ENCODE measurements around the gene SLC38A9. TPM values are rescaled to one million over a fixed set of nuclear protein-coding genes. Genes with fewer than 3 reads are reported as not detected.

Gene SLC38A9
- total and polyA plus RNA-seq, 9 of the 15 experiments (the other 6 are each of a cell fraction or from before 2014, with no cell fraction given) = 14.0 to 34.5 (median 20.7) TPM

GRCh38 chr5:55621229-55621628 lies 90.9 kb downstream of the SLC38A9 start:
- intact Hi-C loops (cut with micrococcal nuclease) (no loop called here), in situ Hi-C loops (cut with MboI) (no loop called here)
- Histone ChIP-seq H3K4me2 (ENCODE audit: insufficient read depth, low read length) (no peak overlapping the region), H3K4me1 (replicated peaks in 1 of 2; ENCODE audit: control insufficient read depth in 2 of 2, insufficient read depth in 2 of 2, low read length in 2 of 2) (no peaks in the 10 kb centered on the region), H2AFZ (ENCODE audit: low read depth, low read length) (no peak overlapping the region), H3K79me2 (ENCODE audit: control insufficient read depth, insufficient read depth, low read length) (no peaks in the 10 kb centered on the region), H3K9me3 (replicated peaks; ENCODE audit: control insufficient read depth, insufficient read depth, low read depth, low read length) (no peaks in the 10 kb centered on the region), H3K27ac (ENCODE audit: extremely low read depth, low read depth, low read length) (no peak overlapping the region), H3K27me3 (ENCODE audit: control insufficient read depth in 2 of 2, insufficient read depth in 2 of 2, low read length in 2 of 2) (no peaks in the 10 kb centered on the region), H3K36me3 (ENCODE audit: control insufficient read depth, insufficient read depth, low read length) (no peaks in the 10 kb centered on the region), H3K9me1 (ENCODE audit: control insufficient read depth, insufficient read depth, low read length) (no peaks in the 10 kb centered on the region), H3K9ac (ENCODE audit: insufficient read depth in 1 of 2, low read depth in 2 of 2, low read length in 2 of 2) (no peak overlapping the region), H3K4me3 (no peak overlapping the region), H4K20me1 (replicated peaks; ENCODE audit: control insufficient read depth, insufficient read depth, low read length) (no peaks in the 10 kb centered on the region)
- WGBS (ENCODE audit: insufficient coverage, low coverage, missing lambda C conversion rate) = 28% methylated on average over 3 of the region's 3 CpGs
- ATAC-seq = no peak
- ChIA-PET CTCF (ENCODE audit: low intra/inter-chr PET ratio) (no interaction called here), POLR2A (no interaction called here)
- BruUV-seq (replicated peaks) = no TSS peak
- DNase-seq (ENCODE audit: extremely low read depth in 1 of 4, low spot score in 3 of 4) = no peak
- FAIRE-seq = no peak
- TF ChIP-seq MCM7 (IDR thresholded peaks at IDR 0.05) (no peak), FOXK2 (conservative IDR thresholded peaks at IDR 0.05 in 1 of 2, IDR thresholded peaks at IDR 0.05 in 1 of 2; ENCODE audit: low read depth in 2 of 2) (no peak), SAFB (IDR thresholded peaks at IDR 0.05; ENCODE audit: borderline replicate concordance, low read depth, low read length) (no peak), ZBTB11 (CRISPR knock-in tag; IDR thresholded peaks at IDR 0.05) (no peak), ZNF347 (CRISPR knock-in tag; IDR thresholded peaks at IDR 0.05; ENCODE audit: low read depth) (no peak), MXI1 (IDR thresholded peaks at IDR 0.05; ENCODE audit: low read depth, low read length) (no peak), ZNF23 (CRISPR knock-in tag; IDR thresholded peaks at IDR 0.05) (no peak), HNRNPH1 (optimal IDR thresholded peaks at IDR 0.05; ENCODE audit: low read depth, low read length) (no peak), ZNF143 (CRISPR knock-in tag; IDR thresholded peaks at IDR 0.05) (no peak), HNRNPUL1 (IDR thresholded peaks at IDR 0.05; ENCODE audit: low read length) (no peak), CBX2 (IDR thresholded peaks at IDR 0.05; ENCODE audit: insufficient read depth, low read length, poor library complexity, severe bottlenecking) (no peak), MNT (conservative IDR thresholded peaks at IDR 0.05) (no peak), ILK (tag; IDR thresholded peaks at IDR 0.05; ENCODE audit: borderline replicate concordance, low read depth) (no peak), ZNF184 (CRISPR knock-in tag; IDR thresholded peaks at IDR 0.05) (no peak), JUN (IDR thresholded peaks at IDR 0.05; ENCODE audit: borderline replicate concordance, low read depth, low read length) (no peak), JUN (CRISPR knock-in tag; IDR thresholded peaks at IDR 0.05; ENCODE audit: borderline replicate concordance) (no peak)
- TF ChIP-seq, protein P1, sequence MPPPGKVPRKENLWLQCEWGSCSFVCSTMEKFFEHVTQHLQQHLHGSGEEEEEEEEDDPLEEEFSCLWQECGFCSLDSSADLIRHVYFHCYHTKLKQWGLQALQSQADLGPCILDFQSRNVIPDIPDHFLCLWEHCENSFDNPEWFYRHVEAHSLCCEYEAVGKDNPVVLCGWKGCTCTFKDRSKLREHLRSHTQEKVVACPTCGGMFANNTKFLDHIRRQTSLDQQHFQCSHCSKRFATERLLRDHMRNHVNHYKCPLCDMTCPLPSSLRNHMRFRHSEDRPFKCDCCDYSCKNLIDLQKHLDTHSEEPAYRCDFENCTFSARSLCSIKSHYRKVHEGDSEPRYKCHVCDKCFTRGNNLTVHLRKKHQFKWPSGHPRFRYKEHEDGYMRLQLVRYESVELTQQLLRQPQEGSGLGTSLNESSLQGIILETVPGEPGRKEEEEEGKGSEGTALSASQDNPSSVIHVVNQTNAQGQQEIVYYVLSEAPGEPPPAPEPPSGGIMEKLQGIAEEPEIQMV (tag; conservative IDR thresholded peaks at IDR 0.05; ENCODE audit: low read depth) = no peak
